MCF 10A (cell line): Measurements from ENCODE around the gene DMBT1. TPM values are rescaled to one million over a fixed set of nuclear protein-coding genes. Genes with fewer than 3 reads are reported as not detected.

Experiments used
- BruUV-seq: library from RNA; stranded (reverse); fragments of 400-500 nt; replicated peaks from 2 replicates; lab custom pipeline; 2021; lab: Mats Ljungman, UMichigan
- CTCF ChIA-PET: fragments of 300-600 bp; sonication (Branson Sonifier 250); formaldehyde crosslinking; extraction: SDS; loops from one replicate; lab custom pipeline; 2021; ENCODE audit warnings: antibody characterized with exemption, inconsistent platforms; lab: Yijun Ruan, JAX
- POLR2A ChIA-PET: fragments of 300-600, 350-650 bp; sonication (Branson Sonifier 250); formaldehyde crosslinking; extraction: SDS; loops from one replicate; lab custom pipeline; 2020; ENCODE audit warnings: antibody characterized with exemption, inconsistent platforms; lab: Yijun Ruan, JAX
- DNase-seq: peaks from one replicate; pipeline ENCODE4 v3.0.0-alpha.2; 2018; ENCODE audit not compliant: unreplicated experiment
- H3K27ac Mint-ChIP-seq: one replicate; pipeline ENCODE4 v1.8.0; 2022; ENCODE audit warnings: mild to moderate bottlenecking, low read depth, mixed read lengths; ENCODE audit not compliant: unreplicated experiment
- H3K27me3 Mint-ChIP-seq: one replicate; pipeline ENCODE4 v1.8.0; 2022; ENCODE audit warnings: mixed read lengths; ENCODE audit not compliant: insufficient read depth, unreplicated experiment
- H3K36me3 Mint-ChIP-seq: one replicate; pipeline ENCODE4 v1.8.0; 2022; ENCODE audit warnings: mild to moderate bottlenecking, moderate library complexity, mixed read lengths; ENCODE audit not compliant: insufficient read depth, unreplicated experiment
- H3K4me1 Mint-ChIP-seq: one replicate; pipeline ENCODE4 v1.8.0; 2022; ENCODE audit warnings: mixed read lengths; ENCODE audit not compliant: insufficient read depth, unreplicated experiment
- H3K4me3 Mint-ChIP-seq: one replicate; pipeline ENCODE4 v1.8.0; 2022; ENCODE audit warnings: mild to moderate bottlenecking, moderate library complexity, mixed read lengths; ENCODE audit not compliant: unreplicated experiment
- H3K9me3 Mint-ChIP-seq: one replicate; pipeline ENCODE4 v1.8.0; 2022; ENCODE audit warnings: mixed read lengths; ENCODE audit not compliant: unreplicated experiment
- CTCF ChIP-seq: fragments of 200-600 bp; IDR thresholded peaks from one replicate; pipeline ENCODE4 v1.8.0; 2022; ENCODE audit warnings: antibody characterized with exemption, mild to moderate bottlenecking; ENCODE audit not compliant: unreplicated experiment
- intact Hi-C: fragments of 100-400 bp; cut with micrococcal nuclease; formaldehyde crosslinking; loops from 2 replicates; pipeline ENCODE4 v1.14.1; 2022
- total RNA-seq: library from RNA; stranded (reverse); gene quantifications from 2 replicates; pipeline ENCODE4 v1.2.3, GENCODE V29; 2022

The DMBT1 gene
- total RNA-seq, 1 experiment from 2014 or later, result 7.6 TPM

DNA sequence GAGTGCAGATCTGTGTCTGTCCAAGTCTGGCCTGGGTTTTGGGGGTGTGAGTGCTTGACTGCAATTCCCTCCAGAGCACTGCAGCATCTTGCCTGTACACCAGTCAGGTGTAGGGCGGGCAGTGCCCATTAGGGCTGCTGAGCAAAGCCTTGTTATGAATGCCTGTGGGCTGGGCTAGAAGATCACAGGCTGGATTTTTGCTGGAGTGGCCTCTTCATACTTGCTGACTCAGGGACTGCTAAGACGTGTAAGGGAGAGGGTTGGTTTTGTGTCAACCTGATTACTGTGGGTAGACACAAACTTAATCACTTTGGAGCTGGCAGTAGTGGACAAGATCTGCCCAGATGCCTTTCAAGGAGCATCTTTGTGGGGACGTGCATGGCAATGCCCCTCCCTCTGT, 29.6 kb downstream of the DMBT1 start:
- DNase-seq, result no peak

GRCh38 chr10:122591736-122592135, 31.2 kb downstream of the DMBT1 start:
- no peak for TF ChIP-seq CTCF
- Mint-ChIP-seq H3K9me3 (no peaks in the 10 kb centered on the region), H3K4me3 (no peak overlapping the region), H3K27me3 (no peaks in the 10 kb centered on the region), H3K27ac (no peak overlapping the region), H3K4me1 (peaks cover 1% of the 10 kb centered on the region), H3K36me3 (no peaks in the 10 kb centered on the region)
- no peak for DNase-seq
- no TSS peak for BruUV-seq
- intact Hi-C loops, result no loop called here
- ChIA-PET CTCF (interaction anchor here (1.7 kb wide), 1 partner anchor 26 kb away, joined by 5 read pairs; no protein-coding TSS in a partner anchor), POLR2A (no interaction called here)

More for the DNA sequence above, 29.6 kb downstream of the DMBT1 start:
- ChIA-PET CTCF (interaction anchor here (1.7 kb wide), 1 partner anchor 25 kb away, joined by 5 read pairs; no protein-coding TSS in a partner anchor), POLR2A (no interaction called here)
- Mint-ChIP-seq H3K9me3 (no peaks in the 10 kb centered on the region), H3K4me1 (peaks cover 4% of the 10 kb centered on the region), H3K27ac (no peak overlapping the region), H3K27me3 (no peaks in the 10 kb centered on the region), H3K36me3 (no peaks in the 10 kb centered on the region), H3K4me3 (no peak overlapping the region)
- intact Hi-C loops, result no loop called here
- no peak for TF ChIP-seq CTCF
- no TSS peak for BruUV-seq

DNA sequence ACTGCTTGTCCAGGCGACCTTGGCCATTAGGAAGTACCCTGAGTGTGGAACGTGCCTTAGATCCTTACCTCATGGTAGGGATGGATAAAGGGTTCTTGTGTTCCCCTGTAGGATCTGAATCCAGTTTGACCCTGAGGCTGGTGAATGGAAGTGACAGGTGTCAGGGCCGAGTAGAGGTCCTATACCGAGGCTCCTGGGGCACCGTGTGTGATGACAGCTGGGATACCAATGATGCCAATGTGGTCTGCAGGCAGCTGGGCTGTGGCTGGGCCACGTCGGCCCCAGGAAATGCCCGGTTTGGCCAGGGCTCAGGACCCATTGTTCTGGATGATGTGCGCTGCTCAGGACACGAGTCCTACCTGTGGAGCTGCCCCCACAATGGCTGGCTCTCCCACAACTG, 31.6 kb downstream of the DMBT1 start:
- CTCF ChIA-PET, result interaction anchor here (1.7 kb wide), 1 partner anchor 27 kb away, joined by 5 read pairs; no protein-coding TSS in a partner anchor
- H3K27ac Mint-ChIP-seq, result no peak overlapping the region
- no peak overlapping the region for H3K4me3 Mint-ChIP-seq
- no peaks in the 10 kb centered on the region for H3K9me3 Mint-ChIP-seq
- no peaks in the 10 kb centered on the region for H3K4me1 Mint-ChIP-seq
- no peaks in the 10 kb centered on the region for H3K36me3 Mint-ChIP-seq
- no peak for TF ChIP-seq CTCF
- intact Hi-C loops, result no loop called here
- no peak for DNase-seq
- no peaks in the 10 kb centered on the region for H3K27me3 Mint-ChIP-seq
- POLR2A ChIA-PET, result no interaction called here
- BruUV-seq, result no TSS peak

- H3K9me3 Mint-ChIP-seq, result no peaks in the 10 kb centered on the region
- no peaks in the 10 kb centered on the region for H3K36me3 Mint-ChIP-seq
- ChIA-PET CTCF (no interaction called here), POLR2A (no interaction called here)
- H3K27me3 Mint-ChIP-seq, result no peaks in the 10 kb centered on the region
- H3K27ac Mint-ChIP-seq, result no peak overlapping the region
- DNase-seq, result no peak
- no peak for TF ChIP-seq CTCF
- no TSS peak for BruUV-seq
- intact Hi-C loops, result no loop called here
- no peak overlapping the region for H3K4me3 Mint-ChIP-seq
- no peaks in the 10 kb centered on the region for H3K4me1 Mint-ChIP-seq
Measured at GRCh38 chr10:122617476-122618270, 57.1 kb downstream of the DMBT1 start.
